HG03342 (cell line): ENCODE results near the gene AP1S3.
A peak's percentile ranks its signal among the peaks of the same experiment; 100 is the strongest.
"Not testable (repeated sequence)": the region's sequence is repeated elsewhere in the genome, so short reads cannot be mapped to it uniquely, and the experiment has no call there.

ENCODE experiments used
- ATAC-seq: cut with Tn5 transposase; IDR thresholded peaks from one replicate; pipeline ENCODE4 v1.9.1; 2021; ENCODE audit warnings: mild to moderate bottlenecking, moderate library complexity; ENCODE audit not compliant: unreplicated experiment

The AP1S3 gene

GRCh38 chr2:223805008-223805407 is 32.4 kb downstream of the AP1S3 start:
- no peak for ATAC-seq

GRCh38 chr2:223801736-223802135 is 35.6 kb downstream of the AP1S3 start:
- no peak for ATAC-seq

- no peak for ATAC-seq
Observed at GRCh38 chr2:223800908-223801307, 36.5 kb downstream of the AP1S3 start.

- peak; percentile 100 for ATAC-seq
Observed at GRCh38 chr2:223797811-223798721, 39.3 kb downstream of the AP1S3 start.

- ATAC-seq: no peak
Observed at GRCh38 chr2:223797037-223797436, 40.3 kb downstream of the AP1S3 start.

GRCh38 chr2:223789423-223789822 is 48.0 kb downstream of the AP1S3 start:
- ATAC-seq: no peak

- no peak for ATAC-seq
Observed at GRCh38 chr2:223788826-223789225, 48.6 kb downstream of the AP1S3 start.

GRCh38 chr2:223788106-223788505 is 49.3 kb downstream of the AP1S3 start:
- not testable (repeated sequence) for ATAC-seq

- peak; percentile 48 for ATAC-seq
Observed at GRCh38 chr2:223787358-223787757, 50.0 kb downstream of the AP1S3 start.

- peak; percentile 65 for ATAC-seq
Observed at GRCh38 chr2:223786943-223787342, 50.4 kb downstream of the AP1S3 start.

GRCh38 chr2:223786236-223786635 is 51.1 kb downstream of the AP1S3 start:
- no peak for ATAC-seq

- no peak for ATAC-seq
Observed at GRCh38 chr2:223784221-223784772, 53.1 kb downstream of the AP1S3 start.

- no peak for ATAC-seq
Observed at GRCh38 chr2:223782629-223783028, 54.8 kb downstream of the AP1S3 start.

GRCh38 chr2:223781560-223781959 is 55.8 kb downstream of the AP1S3 start:
- ATAC-seq: no peak

- peak; percentile 91 for ATAC-seq
Observed at GRCh38 chr2:223779877-223780276, 57.5 kb downstream of the AP1S3 start.

- no peak for ATAC-seq
Observed at GRCh38 chr2:223774193-223774592, 63.2 kb downstream of the AP1S3 start.

GRCh38 chr2:223772363-223772762 is 65.0 kb downstream of the AP1S3 start:
- no peak for ATAC-seq

GRCh38 chr2:223771475-223771874 is 65.9 kb downstream of the AP1S3 start:
- no peak for ATAC-seq

GRCh38 chr2:223768179-223768578 is 69.2 kb downstream of the AP1S3 start:
- ATAC-seq: no peak

- no peak for ATAC-seq
Observed at GRCh38 chr2:223767341-223767740, 70.0 kb downstream of the AP1S3 start.

GRCh38 chr2:223765221-223765785 is 72.1 kb downstream of the AP1S3 start:
- ATAC-seq: no peak

- no peak for ATAC-seq
Observed at GRCh38 chr2:223764796-223765195, 72.6 kb downstream of the AP1S3 start.
